Ascending aorta (tissue), 2 donors: ENCODE measurements around the gene APMAP. TPM values are rescaled to one million over a fixed set of nuclear protein-coding genes. Genes with fewer than 3 reads are reported as not detected.

Experiments used
- DNase-seq, 2 donors: peaks; one replicate each; pipeline ENCODE4 v3.0.0-alpha.2; 2019; ENCODE audit warnings: low spot score in 2 of 2
- H3K27ac ChIP-seq, 2 donors: fragments of 200-600 bp; sonication (generic); one replicate each; pipeline ENCODE4 v1.5.1; 2016 to 2017; ENCODE audit warnings: mild to moderate bottlenecking in 1 of 2
- H3K27me3 ChIP-seq: fragments of 200-600 bp; sonication (generic); one replicate; pipeline ENCODE4 v1.5.1; 2017
- H3K36me3 ChIP-seq, 2 donors: fragments of 200-600 bp; sonication (generic); one replicate each; pipeline ENCODE4 v1.5.1; 2016
- H3K4me1 ChIP-seq, 2 donors: fragments of 200-600 bp; sonication (generic); one replicate each; pipeline ENCODE4 v1.5.1; 2016 to 2017; ENCODE audit warnings: mild to moderate bottlenecking in 1 of 2
- H3K4me3 ChIP-seq, 2 donors: fragments of 200-600 bp; sonication (generic); one replicate each; pipeline ENCODE4 v1.5.1; 2016 to 2017; ENCODE audit warnings: mild to moderate bottlenecking in 1 of 2
- H3K9me3 ChIP-seq, 2 donors: fragments of 200-600 bp; sonication (generic); one replicate each; pipeline ENCODE4 v1.5.1; 2016
- intact Hi-C: fragments of 100-400 bp; cut with DNase I; formaldehyde crosslinking; loops from one replicate; pipeline ENCODE4 v1.15.1; 2023
- total RNA-seq: library from RNA; depleted of rRNA; stranded (reverse); fragments of >200 nt; gene quantifications from one replicate; pipeline ENCODE4 v1.1.0, GENCODE V29; 2016
- TF ChIP-seq, protein P1 (sequence below), 3 experiments: fragments of 200-600 bp in 2 of 3; fragments of 450-650 bp in 1 of 3; sonication (generic) in 2 of 3; IDR thresholded peaks; one replicate each; pipeline ENCODE4 v1.5.1; 2016 to 2019; ENCODE audit warnings: antibody characterized with exemption in 3 of 3, mild to moderate bottlenecking in 1 of 3, moderate library complexity in 1 of 3

Gene APMAP
- 44.8 TPM for total RNA-seq

DNA sequence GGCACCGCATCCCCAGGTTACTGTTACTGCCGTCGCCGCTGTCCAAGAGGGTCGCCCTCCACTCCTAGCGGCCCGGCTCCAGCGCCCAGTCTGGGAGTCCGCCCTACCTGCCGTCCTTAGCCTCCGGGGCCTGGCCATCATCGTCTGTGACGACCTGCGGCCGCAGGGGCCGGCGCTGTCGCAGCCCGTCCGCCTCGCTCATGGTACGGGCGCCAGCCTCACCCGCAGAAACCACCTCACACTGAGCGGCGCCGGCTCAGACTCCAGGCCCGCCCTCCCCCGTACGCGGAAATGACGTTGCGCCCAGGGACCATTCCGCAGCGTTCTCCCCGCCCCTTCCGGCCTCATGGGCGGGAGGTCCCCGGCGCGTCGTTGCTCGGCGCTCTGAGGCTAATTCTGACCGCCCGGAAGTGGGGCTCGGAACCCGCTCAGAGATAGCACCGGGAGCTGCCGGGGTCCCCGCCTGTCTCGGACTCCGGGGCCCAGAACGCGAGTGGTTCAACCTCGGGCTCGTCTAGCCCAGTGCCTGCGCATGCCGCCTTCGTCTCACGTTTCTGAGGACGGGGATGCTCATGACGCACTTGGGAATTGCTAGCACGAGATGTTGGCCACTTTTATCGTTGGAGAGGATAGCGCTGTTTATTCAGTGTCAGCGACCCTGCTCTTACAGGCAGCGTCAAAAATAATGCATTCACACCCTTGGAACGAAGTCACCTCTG is at the start of gene APMAP:
APMAP (minus strand) TSS at position 265 of the 719 bp plus-strand sequence; CDS start at position 202, 63 bp downstream.
- Histone ChIP-seq H3K9me3 (no peaks in the 10 kb centered on the region), H3K27me3 (no peaks in the 10 kb centered on the region), H3K27ac (peak within 1 kb of the TSS; percentile 96 to 99), H3K4me1 (peaks cover 0 to 17% of the 10 kb centered on the region in 2 donors), H3K4me3 (peak within 1 kb of the TSS; percentile 83 to 92), H3K36me3 (no peaks in the 10 kb centered on the region)
- DNase-seq, result peak; percentile 81 to 97
- intact Hi-C loops, result loop anchor here (1.0 to 10.0 kb wide), 8 partner anchors 144 to 1638 kb away; partner anchors contain the start of genes ABHD12, CST3, ENTPD6 and NXT1
- TF ChIP-seq, protein P1, sequence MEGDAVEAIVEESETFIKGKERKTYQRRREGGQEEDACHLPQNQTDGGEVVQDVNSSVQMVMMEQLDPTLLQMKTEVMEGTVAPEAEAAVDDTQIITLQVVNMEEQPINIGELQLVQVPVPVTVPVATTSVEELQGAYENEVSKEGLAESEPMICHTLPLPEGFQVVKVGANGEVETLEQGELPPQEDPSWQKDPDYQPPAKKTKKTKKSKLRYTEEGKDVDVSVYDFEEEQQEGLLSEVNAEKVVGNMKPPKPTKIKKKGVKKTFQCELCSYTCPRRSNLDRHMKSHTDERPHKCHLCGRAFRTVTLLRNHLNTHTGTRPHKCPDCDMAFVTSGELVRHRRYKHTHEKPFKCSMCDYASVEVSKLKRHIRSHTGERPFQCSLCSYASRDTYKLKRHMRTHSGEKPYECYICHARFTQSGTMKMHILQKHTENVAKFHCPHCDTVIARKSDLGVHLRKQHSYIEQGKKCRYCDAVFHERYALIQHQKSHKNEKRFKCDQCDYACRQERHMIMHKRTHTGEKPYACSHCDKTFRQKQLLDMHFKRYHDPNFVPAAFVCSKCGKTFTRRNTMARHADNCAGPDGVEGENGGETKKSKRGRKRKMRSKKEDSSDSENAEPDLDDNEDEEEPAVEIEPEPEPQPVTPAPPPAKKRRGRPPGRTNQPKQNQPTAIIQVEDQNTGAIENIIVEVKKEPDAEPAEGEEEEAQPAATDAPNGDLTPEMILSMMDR (IDR thresholded peaks at IDR 0.05), result no peak

GRCh38 chr20:25041813-25042530 is 49.4 kb upstream of the APMAP start:
- peaks cover 71 to 94% of the 10 kb centered on the region in 2 donors for H3K4me1 ChIP-seq
- intact Hi-C loops, result no loop called here

DNA sequence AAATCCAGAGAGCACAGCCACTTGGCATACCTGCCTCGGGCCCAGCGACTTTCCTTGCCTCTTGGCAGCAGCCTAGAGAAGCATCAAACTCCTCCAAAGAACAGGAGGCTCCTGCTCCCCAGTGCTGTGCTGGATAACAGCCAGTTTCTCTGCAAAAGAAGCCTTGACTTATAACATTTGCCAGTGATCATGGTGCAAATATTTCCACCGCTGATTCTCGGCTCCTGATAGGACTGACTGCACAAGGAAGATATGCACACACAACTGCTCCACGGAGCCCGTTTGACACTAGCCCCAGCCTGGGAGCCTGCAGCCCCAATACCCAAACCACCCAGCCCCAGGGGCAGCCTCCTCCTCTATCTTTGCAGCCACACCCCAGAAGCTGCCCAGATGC is 47.9 kb upstream of the APMAP start:
- H3K4me3 ChIP-seq, result peak overlapping the region in 1 of 2 donors; percentile 18
- intact Hi-C loops, result loop anchor here (1.0 kb wide), 1 partner anchor 12 kb away; no protein-coding TSS in a partner anchor
- TF ChIP-seq, protein P1 (IDR thresholded peaks at IDR 0.05), result no peak

More at GRCh38 chr20:25041813-25042530, 49.4 kb upstream of the APMAP start:
- H3K27ac ChIP-seq, result peak overlapping the region; percentile 88 to 96
- TF ChIP-seq, protein P1 (IDR thresholded peaks at IDR 0.05), result no peak
- no peaks in the 10 kb centered on the region for H3K27me3 ChIP-seq
- no peak for DNase-seq
- H3K9me3 ChIP-seq, result no peaks in the 10 kb centered on the region
- H3K4me3 ChIP-seq, result no peak overlapping the region
- H3K36me3 ChIP-seq, result peaks cover 8 to 10% of the 10 kb centered on the region in 2 donors

GRCh38 chr20:25039697-25040437 is 47.3 kb upstream of the APMAP start:
- TF ChIP-seq, protein P1 (IDR thresholded peaks at IDR 0.05), result peak in 1 of 3 experiments; percentile 13
- peak overlapping the region; percentile 88 to 96 for H3K27ac ChIP-seq
- peaks cover 69 to 93% of the 10 kb centered on the region in 2 donors for H3K4me1 ChIP-seq
- no peaks in the 10 kb centered on the region for H3K27me3 ChIP-seq
- H3K9me3 ChIP-seq, result no peaks in the 10 kb centered on the region
- H3K36me3 ChIP-seq, result no peaks in the 10 kb centered on the region
- intact Hi-C loops, result loop anchor here (1.0 kb wide), 1 partner anchor 12 kb away; no protein-coding TSS in a partner anchor
- H3K4me3 ChIP-seq, result peak overlapping the region in 1 of 2 donors; percentile 18
- peak; percentile 82 to 94 for DNase-seq

More for the DNA sequence above, 47.9 kb upstream of the APMAP start:
- peak overlapping the region; percentile 88 to 96 for H3K27ac ChIP-seq
- H3K4me1 ChIP-seq, result peaks cover 75 to 97% of the 10 kb centered on the region in 2 donors
- H3K27me3 ChIP-seq, result no peaks in the 10 kb centered on the region
- no peaks in the 10 kb centered on the region for H3K36me3 ChIP-seq
- no peak for DNase-seq
- no peaks in the 10 kb centered on the region for H3K9me3 ChIP-seq

- TF ChIP-seq, protein P1 (IDR thresholded peaks at IDR 0.05), result no peak
- Histone ChIP-seq H3K36me3 (no peaks in the 10 kb centered on the region), H3K27ac (peak overlapping the region; percentile 88 to 96), H3K9me3 (no peaks in the 10 kb centered on the region), H3K4me1 (peaks cover 57 to 82% of the 10 kb centered on the region in 2 donors), H3K4me3 (peak overlapping the region in 1 of 2 donors; percentile 3), H3K27me3 (no peaks in the 10 kb centered on the region)
- DNase-seq, result no peak
- intact Hi-C loops, result no loop called here
Measured at GRCh38 chr20:25038591-25039015, 46.1 kb upstream of the APMAP start.
